ENCODE measurements around the gene NTRK1.

The NTRK1 gene

DNA sequence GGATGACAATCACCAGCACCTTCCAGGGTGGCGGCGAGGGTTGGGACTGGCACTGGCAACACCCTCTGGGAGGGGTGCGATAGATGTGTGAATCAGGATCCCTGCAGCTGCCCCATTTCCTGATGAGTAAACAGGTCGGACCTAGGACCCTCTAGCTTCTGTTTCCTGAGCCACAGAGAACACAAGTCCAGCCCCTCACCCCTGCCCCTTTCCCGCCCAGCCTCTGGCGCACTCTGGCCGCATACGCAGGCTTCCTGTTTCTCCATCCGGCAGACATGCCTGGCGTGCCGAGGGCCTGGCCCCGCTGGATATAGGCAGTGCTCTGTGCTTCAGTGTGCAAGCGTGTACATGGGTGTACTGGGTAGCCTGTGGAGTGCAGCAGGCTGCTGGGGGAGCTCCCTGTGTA, 37.5 kb downstream of the NTRK1 start:
- no peak for DNase-seq (ENCODE audit: low spot score)

DNA sequence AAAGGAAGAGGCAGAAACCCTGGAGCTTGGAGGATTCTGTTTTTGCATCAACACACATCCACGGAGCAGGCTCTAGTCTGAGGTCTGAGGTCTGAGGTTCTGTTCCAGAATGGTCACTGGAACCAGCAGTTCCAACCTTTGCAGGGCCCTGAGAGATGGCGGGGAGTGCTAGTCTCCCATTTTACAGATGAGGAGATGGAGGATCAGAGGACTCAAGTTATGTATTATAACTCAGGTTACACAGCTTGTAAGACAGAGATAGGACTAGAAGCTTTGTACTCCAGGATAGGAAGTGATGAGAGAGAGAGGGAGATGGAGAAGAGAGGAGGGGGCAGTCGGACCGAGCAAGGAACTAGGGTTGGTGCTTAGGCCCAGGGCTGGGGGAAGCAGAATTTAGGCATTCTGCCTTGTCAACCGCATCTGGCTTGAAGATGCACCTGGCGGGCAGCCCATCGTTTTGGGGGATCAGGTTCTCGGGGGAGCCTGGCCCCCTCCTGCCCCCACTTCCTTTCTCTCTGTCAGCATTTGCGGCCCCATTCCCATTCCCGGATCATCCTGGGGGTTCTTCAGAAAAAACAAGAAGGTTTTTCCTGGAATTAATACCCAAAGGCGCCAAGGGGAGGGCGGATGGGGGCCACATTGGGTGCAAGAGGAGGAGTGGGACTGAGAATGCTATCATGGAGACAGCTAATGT, 38.5 kb downstream of the NTRK1 start:
- DNase-seq (ENCODE audit: low spot score) = no peak

DNA sequence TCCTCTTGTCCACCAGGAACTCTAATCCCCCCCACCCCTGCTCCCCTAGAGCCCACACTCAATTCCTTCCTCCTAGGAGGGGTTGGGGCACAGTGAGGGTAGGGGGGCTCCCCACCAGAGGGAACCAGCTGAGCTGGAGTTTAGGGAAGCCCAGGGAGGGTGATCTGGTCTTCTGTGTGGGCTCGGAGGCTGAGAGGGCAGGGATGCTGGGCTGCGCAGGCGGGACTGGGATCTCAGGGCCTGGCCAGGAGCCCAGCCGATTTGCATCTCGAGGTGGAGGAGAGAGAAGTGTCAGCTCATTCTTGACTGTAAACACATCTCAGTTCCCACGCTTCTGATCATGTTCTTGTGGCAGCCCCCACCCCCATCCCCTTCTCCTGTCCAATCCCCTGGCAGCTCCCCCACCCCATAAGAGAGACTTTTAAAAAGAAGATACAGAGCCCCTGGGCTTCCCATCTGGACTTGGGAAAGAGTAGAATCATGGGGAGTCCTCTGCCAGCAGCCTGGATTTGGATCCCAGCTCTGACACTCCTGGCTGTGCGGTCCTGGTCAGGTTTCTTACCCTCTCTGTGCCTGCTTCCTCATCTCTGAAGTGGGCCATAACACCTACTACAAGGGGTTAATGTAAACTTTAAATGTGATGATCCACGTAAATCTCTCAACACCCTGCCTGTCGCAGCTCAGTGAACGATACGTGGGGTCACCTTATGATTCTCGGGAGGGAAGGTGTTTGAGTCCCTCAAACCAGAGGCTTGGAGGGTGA, 39.5 kb downstream of the NTRK1 start:
- DNase-seq (ENCODE audit: low spot score) = no peak

DNA sequence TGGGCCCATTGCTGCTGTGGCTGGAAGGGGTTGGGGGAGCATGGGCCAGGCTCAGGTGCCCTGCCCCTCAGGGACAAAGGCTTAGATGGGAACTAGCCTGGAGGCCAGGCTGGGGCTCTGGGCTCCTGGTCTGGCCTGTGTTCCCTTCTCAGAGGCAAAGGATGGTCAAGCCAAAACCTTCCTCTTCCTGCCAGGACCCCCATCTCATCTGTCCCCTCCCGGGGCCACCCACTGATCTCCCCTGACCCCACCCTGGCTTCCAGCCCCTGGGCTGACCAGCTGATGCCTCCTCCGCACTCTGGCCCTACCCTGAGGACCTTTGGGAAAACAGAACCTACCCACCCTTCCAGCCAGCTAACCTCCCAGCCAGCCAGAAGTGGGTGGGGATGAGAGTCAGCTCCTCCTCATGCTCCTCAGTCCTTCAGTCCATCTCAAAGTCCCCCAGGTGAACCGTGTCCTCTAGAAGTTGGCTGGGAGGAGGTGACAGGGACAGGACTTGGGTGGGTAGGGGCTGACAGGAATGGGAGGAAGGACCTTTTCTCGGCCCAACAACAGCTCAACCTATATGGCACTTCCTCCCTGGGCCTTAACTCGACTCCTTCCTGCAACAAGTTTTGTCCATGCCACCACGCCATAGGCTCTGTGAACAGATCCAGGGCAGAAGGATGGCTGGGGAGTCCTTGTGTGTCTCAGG, 40.4 kb downstream of the NTRK1 start:
- no peak for DNase-seq (ENCODE audit: low spot score)

DNA sequence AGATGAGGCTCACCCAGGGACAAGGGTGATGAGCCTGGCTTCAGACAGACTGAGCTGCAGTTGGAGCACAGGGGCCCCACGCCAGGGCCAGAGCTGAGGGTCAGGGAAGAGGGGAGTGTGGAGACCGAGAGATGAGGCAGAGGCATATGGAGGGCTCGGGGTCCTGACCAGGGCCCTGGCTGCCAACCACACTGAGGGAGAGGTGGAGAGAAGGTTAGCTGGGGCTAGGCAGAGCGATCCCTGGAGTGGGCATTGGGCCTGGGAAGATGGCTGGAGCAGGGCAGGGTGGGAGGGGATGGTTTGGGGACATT, 40.9 kb downstream of the NTRK1 start:
- DNase-seq (ENCODE audit: low spot score) = no peak

DNA sequence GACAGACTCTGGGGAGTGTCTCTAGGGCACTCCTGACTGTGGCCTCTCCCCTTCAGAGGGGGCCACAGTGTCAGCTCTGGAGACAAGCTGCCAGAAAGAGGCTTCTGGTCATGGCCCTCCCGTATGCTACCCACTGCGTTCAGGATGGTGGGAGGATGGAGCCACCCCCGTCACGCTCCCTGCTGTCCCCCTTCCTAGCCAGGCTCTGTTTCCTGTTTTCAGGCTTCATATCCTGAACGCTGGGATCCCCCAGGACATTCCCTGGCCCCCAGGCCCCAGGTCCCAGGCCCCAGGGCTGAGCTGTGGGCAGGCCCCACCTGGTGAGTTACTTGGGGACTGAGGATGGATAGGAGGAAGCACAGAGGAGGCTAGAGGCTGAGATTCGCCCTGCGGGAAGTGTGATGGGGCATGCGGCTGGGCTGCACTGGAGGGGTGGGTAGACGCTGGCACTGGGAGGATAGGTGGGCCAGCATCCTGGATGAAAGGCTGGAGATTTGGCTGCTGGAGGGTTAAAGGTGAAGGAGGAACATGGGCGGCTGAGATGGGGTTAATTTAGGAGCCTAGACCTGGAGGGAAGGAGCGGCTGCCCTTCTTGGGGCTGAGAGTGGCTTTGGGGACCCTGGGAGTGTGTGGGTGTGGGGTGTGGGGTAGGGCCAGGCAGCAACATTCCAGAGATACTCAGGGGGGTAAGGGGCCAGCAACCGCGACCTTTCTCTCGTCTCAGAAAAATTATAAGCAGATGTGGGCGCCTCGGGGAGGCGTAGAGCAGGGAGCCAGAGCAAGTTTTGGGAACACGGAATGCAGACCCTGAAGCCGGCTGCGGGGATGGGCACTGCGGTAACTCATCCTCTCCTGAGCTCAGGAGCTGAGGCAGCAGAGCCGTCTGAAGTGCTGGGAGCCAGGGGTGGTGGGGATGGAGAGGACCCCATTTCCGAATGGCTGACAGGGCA, 41.6 kb downstream of the NTRK1 start:
- no peak for DNase-seq (ENCODE audit: low spot score)

DNA sequence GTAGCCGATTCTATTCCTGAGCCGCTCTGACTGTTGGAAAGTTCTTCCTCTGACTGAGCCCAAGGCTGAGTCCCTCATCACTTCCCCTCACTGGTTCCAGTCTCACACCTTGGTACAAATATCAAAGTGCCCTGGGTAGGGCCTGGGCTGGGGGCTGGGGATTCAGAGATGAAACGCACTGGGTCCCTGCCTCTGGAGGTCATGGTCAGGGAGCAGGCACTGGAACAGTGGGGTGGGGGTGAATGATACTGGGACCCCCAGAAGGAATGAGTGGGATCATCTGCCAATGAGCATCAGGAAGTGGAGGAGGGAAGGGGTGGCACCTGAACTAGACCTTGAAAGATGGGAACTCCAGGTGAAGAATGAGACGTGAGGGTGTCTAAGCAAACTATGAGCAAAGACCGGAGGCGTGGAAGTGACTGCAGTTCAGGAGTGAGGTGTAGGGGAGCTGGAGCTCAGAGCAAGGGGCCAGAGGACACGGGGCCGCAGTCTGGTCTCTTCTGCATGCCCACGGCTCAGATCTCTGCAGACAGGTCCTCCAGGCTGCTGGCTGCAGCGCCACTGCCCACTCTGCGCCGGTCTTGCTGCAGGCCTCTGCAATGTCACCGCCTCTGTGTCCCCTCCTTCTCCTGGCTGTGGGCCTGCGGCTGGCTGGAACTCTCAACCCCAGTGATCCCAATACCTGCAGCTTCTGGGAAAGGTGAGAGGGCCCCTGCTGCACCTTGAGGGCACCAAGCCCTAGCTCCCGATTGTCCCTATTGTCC, 42.8 kb downstream of the NTRK1 start:
- no peak for DNase-seq (ENCODE audit: low spot score)

DNA sequence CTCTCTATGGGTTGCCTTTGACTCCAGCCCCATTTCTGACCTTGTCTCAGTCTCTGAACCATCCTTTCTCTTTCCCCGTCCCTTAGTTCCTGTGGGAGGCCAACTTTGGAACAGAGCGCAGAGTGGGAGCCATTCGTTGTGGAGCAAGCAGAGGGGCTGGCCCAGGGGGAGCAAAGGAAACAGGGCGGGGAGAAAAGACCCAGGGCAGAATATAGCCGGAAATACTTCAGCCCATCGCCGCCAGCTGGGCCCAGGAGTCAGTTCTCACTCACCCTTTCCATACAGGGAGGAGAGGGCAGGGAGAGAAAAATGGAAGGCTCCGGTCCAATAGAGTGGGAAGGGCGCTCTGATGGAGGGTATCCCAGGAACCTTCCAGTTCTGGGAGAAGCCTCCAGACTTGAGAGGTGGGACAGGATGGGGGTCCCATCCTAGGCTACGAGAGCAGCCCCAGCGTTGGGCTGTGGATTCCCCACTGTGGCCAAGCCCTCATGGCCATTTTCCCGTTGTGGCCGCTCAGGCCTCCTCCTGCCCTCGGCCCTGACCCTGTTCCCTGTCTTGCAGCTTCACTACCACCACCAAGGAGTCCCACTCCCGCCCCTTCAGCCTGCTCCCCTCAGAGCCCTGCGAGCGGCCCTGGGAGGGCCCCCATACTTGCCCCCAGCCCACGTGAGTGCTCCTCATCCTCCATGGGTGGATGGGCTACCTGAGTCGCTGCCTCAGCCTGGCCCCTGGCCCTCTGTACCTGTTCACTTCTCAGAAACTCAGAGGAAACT, 43.7 kb downstream of the NTRK1 start:
- DNase-seq (ENCODE audit: low spot score) = no peak

DNA sequence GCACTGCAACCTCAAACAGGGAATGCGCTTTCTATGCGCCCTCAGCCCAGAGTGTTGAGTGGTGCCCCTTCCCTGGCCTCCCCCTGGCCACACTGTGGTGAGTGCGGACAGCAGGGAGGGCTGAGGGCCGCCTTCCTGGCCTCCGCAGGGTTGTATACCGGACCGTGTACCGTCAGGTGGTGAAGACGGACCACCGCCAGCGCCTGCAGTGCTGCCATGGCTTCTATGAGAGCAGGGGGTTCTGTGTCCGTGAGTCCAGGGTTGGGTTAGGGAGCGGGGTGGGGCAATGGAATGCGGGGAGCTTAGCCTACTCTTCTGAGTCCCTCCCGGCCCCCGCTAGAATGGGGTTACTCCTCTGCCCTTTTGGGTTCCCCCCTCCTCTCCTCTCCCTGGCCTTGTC, 44.5 kb downstream of the NTRK1 start:
- no peak for DNase-seq (ENCODE audit: low spot score)

DNA sequence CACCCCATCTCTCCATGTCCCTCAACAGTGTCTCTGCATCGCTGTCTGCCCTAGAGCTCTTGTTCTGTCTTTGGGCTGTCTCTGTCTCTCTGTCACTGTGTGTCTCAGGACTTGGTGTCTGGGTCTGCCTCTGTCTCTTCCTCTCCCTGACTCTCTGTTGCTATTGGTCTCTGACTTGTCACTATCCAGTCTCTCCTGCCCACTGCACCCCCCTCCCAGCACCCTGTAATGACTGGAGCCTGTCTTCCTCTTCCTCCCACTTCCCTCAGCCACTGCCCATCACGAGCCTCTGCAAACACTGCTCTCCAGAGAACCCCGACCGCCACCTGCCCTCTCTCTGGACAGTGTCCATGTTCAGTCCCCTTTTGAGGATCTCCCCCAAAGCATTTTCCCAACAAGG, 45.0 kb downstream of the NTRK1 start:
- DNase-seq (ENCODE audit: low spot score) = no peak

DNA sequence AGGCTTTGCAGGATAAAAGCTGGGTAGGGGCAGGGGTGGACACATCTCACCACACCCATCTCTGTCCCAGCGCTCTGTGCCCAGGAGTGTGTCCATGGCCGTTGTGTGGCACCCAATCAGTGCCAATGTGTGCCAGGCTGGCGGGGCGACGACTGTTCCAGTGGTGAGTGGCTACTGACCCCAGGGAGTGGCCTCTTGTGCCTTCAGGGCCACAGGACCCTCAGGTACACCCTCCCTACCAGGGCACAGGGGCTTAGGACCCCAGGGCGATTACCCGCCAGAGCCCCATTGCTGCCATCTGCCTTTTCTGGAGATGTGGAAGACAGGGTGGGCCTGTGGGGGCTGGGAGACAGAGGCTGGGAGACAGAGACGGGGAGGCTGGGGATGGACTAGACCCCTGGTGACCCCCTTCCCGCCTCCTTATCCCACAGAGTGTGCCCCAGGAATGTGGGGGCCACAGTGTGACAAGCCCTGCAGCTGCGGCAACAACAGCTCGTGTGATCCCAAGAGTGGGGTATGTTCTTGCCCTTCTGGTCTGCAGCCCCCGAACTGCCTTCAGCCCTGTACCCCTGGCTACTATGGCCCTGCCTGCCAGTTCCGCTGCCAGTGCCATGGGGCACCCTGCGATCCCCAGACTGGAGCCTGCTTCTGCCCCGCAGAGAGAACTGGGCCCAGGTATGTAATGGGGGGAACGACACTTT, 45.7 kb downstream of the NTRK1 start:
- no peak for DNase-seq (ENCODE audit: low spot score)

DNA sequence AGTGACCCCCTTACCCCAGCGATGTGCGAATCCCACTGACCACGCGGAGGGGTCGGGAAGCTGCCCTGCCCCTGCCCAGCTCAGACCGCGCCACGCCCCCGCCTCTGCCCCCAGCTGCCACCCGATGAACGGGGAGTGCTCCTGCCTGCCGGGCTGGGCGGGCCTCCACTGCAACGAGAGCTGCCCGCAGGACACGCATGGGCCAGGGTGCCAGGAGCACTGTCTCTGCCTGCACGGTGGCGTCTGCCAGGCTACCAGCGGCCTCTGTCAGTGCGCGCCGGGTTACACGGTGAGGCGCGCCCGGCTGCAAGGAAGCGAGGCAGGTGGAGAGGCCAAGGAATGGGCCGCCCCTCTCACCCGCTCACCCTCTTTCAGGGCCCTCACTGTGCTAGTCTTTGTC, 47.9 kb downstream of the NTRK1 start:
- DNase-seq (ENCODE audit: low spot score) = no peak

DNA sequence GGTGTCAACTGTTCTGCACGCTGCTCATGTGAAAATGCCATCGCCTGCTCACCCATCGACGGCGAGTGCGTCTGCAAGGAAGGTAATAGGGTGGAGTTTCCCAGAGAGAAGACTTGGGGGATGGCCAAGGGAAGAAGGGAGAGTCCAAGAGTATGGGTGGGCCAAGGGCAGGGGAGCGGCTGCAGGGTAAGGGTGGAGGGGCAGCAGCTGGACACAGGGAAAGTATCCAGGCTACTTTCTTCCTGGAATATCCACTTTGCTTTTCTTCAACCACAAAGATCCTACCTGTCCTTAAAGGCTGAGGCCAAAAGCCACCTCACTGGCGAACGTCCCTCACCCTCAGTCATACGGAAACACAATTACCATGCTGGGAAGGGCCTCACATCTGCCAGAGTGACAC, 48.3 kb downstream of the NTRK1 start:
- no peak for DNase-seq (ENCODE audit: low spot score)

DNA sequence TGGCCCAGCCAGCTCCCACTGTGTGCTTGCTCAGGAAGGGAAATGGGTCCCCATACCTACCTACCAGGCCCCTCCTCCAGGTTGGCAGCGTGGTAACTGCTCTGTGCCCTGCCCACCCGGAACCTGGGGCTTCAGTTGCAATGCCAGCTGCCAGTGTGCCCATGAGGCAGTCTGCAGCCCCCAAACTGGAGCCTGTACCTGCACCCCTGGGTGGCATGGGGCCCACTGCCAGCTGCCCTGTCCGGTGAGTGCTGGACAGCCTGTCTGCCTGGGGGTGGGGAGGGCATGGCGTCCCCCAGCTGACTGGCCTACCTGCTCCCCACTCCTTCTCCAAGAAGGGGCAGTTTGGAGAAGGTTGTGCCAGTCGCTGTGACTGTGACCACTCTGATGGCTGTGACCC, 49.0 kb downstream of the NTRK1 start:
- no peak for DNase-seq (ENCODE audit: low spot score)

DNA sequence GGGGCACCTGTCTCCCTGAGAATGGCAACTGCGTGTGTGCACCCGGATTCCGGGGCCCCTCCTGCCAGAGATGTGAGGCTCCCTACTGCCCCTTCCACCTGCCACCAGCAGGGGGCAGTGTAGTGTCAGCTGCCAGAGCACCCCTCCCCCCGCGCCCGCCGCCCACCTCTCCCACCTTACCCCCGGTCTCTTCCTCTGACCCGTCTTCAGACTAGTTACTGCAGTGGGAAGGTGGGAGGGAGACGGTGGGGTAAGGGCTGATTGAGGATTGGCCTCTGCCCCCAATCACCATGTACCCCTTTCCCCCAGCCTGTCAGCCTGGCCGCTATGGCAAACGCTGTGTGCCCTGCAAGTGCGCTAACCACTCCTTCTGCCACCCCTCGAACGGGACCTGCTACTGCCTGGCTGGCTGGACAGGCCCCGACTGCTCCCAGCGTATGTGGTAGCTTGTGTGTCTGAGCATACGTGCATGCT, 49.7 kb downstream of the NTRK1 start:
- DNase-seq (ENCODE audit: low spot score) = no peak

DNA sequence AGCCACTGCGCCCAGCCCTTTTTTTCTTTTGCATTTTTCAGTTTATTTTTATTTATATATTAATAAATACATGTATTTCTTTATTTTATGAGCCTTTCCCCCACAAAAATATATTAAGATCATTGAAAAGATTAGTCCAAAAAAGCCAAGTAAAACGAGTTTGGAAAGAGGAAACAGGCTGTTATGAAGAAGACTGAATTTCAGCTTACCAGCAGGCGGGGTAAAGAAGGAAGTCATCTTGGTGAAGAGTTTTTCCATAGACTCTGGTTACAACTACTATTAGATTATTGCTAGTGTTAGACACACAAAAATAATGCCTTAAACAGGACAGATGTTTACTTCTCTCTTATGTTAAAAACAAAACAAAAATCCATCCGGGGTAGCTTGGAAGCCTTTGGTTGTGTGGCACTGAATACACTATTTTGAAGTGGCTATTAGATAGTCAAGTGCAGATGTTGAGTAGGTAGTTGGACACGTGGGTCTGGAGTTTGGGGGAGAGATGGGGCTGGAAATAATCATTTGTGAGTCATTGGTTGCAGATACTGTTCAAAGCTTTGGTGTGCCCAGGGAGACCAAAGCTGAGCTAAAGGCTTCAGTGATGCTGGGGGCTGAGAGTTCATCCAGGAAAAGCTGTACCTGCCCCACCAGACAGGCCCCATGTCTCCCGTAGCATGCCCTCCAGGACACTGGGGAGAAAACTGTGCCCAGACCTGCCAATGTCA, 51.1 kb downstream of the NTRK1 start:
- no peak for DNase-seq (ENCODE audit: low spot score)

DNA sequence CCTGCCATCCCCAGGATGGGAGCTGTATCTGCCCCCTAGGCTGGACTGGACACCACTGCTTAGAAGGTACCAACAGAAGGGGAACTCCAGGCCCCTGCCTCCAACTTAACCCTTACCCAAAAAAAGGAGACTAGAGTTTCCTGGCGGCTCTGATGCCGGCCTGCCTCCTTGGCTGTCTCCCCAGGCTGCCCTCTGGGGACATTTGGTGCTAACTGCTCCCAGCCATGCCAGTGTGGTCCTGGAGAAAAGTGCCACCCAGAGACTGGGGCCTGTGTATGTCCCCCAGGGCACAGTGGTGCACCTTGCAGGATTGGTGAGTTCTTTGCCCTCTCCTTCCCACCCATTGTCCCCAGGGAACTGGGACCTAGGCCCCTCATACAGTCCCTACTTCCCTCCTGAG, 51.6 kb downstream of the NTRK1 start:
- DNase-seq (ENCODE audit: low spot score) = no peak

DNA sequence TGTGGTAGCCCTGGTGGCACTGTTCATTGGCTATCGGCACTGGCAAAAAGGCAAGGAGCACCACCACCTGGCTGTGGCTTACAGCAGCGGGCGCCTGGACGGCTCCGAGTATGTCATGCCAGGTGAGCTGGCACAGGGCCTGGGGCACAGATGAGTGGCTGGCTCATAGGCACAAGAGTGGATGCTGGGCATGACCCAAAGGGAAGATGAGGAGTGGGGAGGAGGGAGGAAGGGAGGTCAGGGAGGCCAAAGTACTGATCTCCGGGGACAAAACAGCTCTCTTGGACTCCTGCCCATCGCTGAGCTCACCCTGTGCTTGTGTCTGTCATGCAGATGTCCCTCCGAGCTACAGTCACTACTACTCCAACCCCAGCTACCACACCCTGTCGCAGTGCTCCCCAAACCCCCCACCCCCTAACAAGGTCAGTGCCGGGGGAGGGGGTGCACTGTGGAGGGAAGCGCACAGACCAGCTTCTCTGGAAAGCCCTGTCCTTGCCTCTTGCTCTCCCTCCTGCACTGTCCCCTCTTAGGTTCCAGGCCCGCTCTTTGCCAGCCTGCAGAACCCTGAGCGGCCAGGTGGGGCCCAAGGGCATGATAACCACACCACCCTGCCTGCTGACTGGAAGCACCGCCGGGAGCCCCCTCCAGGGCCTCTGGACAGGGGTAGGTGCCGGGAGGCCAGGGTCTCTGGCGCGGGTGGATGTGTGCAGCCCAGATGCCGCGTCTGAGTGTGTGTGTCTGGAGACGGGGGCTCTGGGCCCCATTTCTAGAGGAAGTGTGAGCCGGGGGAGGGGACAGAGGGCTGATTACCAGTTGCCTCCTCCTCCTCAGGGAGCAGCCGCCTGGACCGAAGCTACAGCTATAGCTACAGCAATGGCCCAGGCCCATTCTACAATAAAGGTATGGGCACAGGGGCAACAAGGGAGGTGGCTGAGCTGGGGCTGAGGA, 52.5 kb downstream of the NTRK1 start:
- DNase-seq (ENCODE audit: low spot score) = no peak

All from pons (tissue), 1 donor.